GM19035 (cell line): ENCODE data around the gene TRAF5.
"Not testable (repeated sequence)": the region's sequence is repeated elsewhere in the genome, so short reads cannot be mapped to it uniquely, and the experiment has no call there.

Source experiments
- ATAC-seq: cut with Tn5 transposase; IDR thresholded peaks from one replicate; pipeline ENCODE4 v1.9.1; 2021; ENCODE audit not compliant: unreplicated experiment

The TRAF5 gene

GRCh38 chr1:211376807-211377470 lies 50.3 kb downstream of the TRAF5 start:
- no peak for ATAC-seq

- ATAC-seq, result no peak
Observed at GRCh38 chr1:211377539-211378450, 51.2 kb downstream of the TRAF5 start.

GRCh38 chr1:211378844-211379243 lies 52.2 kb downstream of the TRAF5 start:
- ATAC-seq, result no peak

GRCh38 chr1:211379446-211379845 lies 52.8 kb downstream of the TRAF5 start:
- no peak for ATAC-seq

- ATAC-seq, result peak; percentile 28
Observed at GRCh38 chr1:211381481-211382181, 55.0 kb downstream of the TRAF5 start.

- ATAC-seq, result no peak
Observed at GRCh38 chr1:211382182-211382713, 55.6 kb downstream of the TRAF5 start.

GRCh38 chr1:211382714-211383480 lies 56.3 kb downstream of the TRAF5 start:
- peak; percentile 97 for ATAC-seq

GRCh38 chr1:211384524-211384923 lies 57.9 kb downstream of the TRAF5 start:
- ATAC-seq, result no peak

- ATAC-seq, result no peak
Observed at GRCh38 chr1:211386921-211387320, 60.3 kb downstream of the TRAF5 start.

GRCh38 chr1:211390829-211391228 lies 64.2 kb downstream of the TRAF5 start:
- not testable (repeated sequence) for ATAC-seq

- no peak for ATAC-seq
Observed at GRCh38 chr1:211393203-211393602, 66.6 kb downstream of the TRAF5 start.

GRCh38 chr1:211398266-211398930 lies 71.8 kb downstream of the TRAF5 start:
- not testable (repeated sequence) for ATAC-seq

- not testable (repeated sequence) for ATAC-seq
Observed at GRCh38 chr1:211399851-211400393, 73.3 kb downstream of the TRAF5 start.

- not testable (repeated sequence) for ATAC-seq
Observed at GRCh38 chr1:211401751-211402150, 75.1 kb downstream of the TRAF5 start.

GRCh38 chr1:211406086-211406485 lies 79.5 kb downstream of the TRAF5 start:
- ATAC-seq, result not testable (repeated sequence)

- not testable (repeated sequence) for ATAC-seq
Observed at GRCh38 chr1:211407749-211408148, 81.1 kb downstream of the TRAF5 start.

GRCh38 chr1:211411639-211412038 lies 85.0 kb downstream of the TRAF5 start:
- ATAC-seq, result no peak

GRCh38 chr1:211415700-211416099 lies 89.1 kb downstream of the TRAF5 start:
- no peak for ATAC-seq

- ATAC-seq, result peak; percentile 65
Observed at GRCh38 chr1:211416246-211416627, 89.6 kb downstream of the TRAF5 start.
